ENCODE data around the gene SMAD7.
A peak's percentile ranks its signal among the peaks of the same experiment; 100 is the strongest.

SMAD7 gene

GRCh38 chr18:48892146-48892855 lies 58.5 kb downstream of the SMAD7 start:
- no peak for DNase-seq

GRCh38 chr18:48891721-48892120 lies 59.0 kb downstream of the SMAD7 start:
- DNase-seq = no peak

- DNase-seq = no peak
Observed at GRCh38 chr18:48889981-48890762, 60.6 kb downstream of the SMAD7 start.

GRCh38 chr18:48889115-48889941 lies 61.4 kb downstream of the SMAD7 start:
- no peak for DNase-seq

GRCh38 chr18:48888773-48889080 lies 62.0 kb downstream of the SMAD7 start:
- DNase-seq = no peak

- no peak for DNase-seq
Observed at GRCh38 chr18:48887905-48888772, 62.6 kb downstream of the SMAD7 start.

- DNase-seq = peak; percentile 23
Observed at GRCh38 chr18:48887294-48887904, 63.4 kb downstream of the SMAD7 start.

- DNase-seq = no peak
Observed at GRCh38 chr18:48886520-48887293, 64.1 kb downstream of the SMAD7 start.

- DNase-seq = no peak
Observed at GRCh38 chr18:48885924-48886400, 64.8 kb downstream of the SMAD7 start.

GRCh38 chr18:48885266-48885923 lies 65.4 kb downstream of the SMAD7 start:
- DNase-seq = no peak

GRCh38 chr18:48884771-48885170 lies 66.0 kb downstream of the SMAD7 start:
- DNase-seq = no peak

GRCh38 chr18:48884306-48884705 lies 66.5 kb downstream of the SMAD7 start:
- no peak for DNase-seq

GRCh38 chr18:48882379-48882778 lies 68.4 kb downstream of the SMAD7 start:
- no peak for DNase-seq

- DNase-seq = no peak
Observed at GRCh38 chr18:48880931-48881330, 69.8 kb downstream of the SMAD7 start.

GRCh38 chr18:48879008-48879431 lies 71.7 kb downstream of the SMAD7 start:
- no peak for DNase-seq

GRCh38 chr18:48878471-48878870 lies 72.3 kb downstream of the SMAD7 start:
- DNase-seq = no peak

GRCh38 chr18:48877941-48878340 lies 72.8 kb downstream of the SMAD7 start:
- DNase-seq = no peak

GRCh38 chr18:48876590-48876989 lies 74.2 kb downstream of the SMAD7 start:
- no peak for DNase-seq

- no peak for DNase-seq
Observed at GRCh38 chr18:48875942-48876511, 74.7 kb downstream of the SMAD7 start.

GRCh38 chr18:48875314-48875941 lies 75.3 kb downstream of the SMAD7 start:
- DNase-seq = no peak
